GM19099 (cell line): Measurements from ENCODE around the gene CEBPZOS.

Source experiments
- POLR2A ChIP-seq: IDR thresholded peaks from 3 replicates; pipeline ENCODE4 v1.6.1; 2011; ENCODE audit warnings: low read depth; ENCODE audit not compliant: insufficient read length; ENCODE audit errors: extremely low read depth

CEBPZOS gene

DNA sequence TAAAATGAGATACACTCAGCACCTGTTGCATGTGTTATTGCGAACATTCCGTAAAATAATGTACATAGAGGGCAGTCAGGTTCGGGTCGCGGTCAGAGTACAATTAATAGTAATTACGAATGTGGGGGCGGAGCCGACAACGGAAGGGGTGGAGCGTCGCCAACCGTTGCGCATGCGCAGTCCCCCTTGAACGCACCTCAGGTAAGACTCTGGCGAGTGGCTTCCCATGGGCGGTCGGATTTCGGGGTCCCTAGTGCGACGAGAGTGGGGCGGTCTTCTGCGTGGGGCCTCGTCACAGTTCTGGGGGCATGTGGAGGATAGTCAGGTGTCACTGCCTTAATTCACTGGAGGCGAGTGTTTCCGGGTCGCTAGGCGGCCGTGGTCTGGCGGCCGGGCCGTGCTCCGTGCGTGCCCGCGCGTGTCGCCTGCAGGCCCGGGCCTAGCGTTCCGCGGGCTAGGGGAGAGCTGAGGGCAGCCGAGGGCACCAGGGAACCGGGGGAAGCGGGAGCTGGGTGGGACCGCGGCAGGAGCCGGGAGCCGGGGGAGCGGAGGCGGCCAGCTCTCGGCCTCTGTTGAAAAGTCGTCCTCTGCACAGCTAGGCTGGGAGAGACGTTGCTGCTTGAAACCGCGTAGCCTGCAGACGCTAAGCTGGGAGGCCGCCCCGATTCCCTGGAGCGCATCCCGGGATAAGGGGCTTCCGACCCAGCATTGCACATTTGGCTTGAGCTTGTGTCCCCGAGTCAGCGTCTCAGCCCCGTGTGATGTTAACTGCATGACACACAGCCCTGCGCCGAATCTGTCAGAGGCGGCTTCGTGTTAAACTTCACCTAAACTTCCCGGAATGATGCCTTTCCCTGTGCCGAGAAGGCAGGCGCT is at the start of gene CEBPZOS:
TSS of gene CEBPZOS (plus strand) at position 177 of the 876 bp plus-strand sequence. CDS start 3,209 bp downstream, outside the sequence.
- peak; percentile 78 for TF ChIP-seq POLR2A

- no peak for TF ChIP-seq POLR2A
Observed at GRCh38 chr2:37148325-37148724, 48.0 kb upstream of the CEBPZOS start.

DNA sequence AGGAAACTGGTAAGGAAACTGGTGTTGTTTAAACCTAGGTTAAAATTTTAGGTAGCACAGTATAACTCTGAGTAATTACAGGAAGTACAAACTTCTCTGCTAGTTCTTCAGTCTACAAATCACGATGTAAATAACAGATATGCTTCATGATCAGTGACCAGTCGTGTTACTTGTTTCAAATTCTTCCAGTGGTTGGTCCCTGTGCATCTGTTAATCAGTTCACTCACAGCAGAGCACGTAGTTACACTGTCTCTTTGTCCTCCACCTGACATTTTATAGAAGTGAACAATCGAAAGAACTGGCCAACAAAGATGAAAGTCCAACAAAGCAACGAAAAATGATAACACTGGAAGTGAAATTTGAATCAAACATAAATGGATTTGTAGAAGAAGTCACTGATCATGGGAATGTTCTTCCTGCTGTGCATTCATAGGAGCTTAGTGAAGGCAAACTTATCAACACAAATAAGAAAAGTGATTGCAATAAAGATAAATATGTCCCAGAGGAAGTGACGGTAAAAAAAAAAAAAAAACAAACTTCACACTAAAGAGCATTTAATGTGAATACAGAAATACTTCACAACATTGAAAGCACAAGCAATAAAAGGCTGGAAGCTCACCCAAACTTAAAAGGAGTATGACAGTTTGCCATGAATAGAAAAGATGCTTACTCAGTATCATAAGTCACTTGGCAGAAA is 46.5 kb upstream of the CEBPZOS start:
- TF ChIP-seq POLR2A = no peak

GRCh38 chr2:37153224-37153623 is 43.1 kb upstream of the CEBPZOS start:
- no peak for TF ChIP-seq POLR2A

DNA sequence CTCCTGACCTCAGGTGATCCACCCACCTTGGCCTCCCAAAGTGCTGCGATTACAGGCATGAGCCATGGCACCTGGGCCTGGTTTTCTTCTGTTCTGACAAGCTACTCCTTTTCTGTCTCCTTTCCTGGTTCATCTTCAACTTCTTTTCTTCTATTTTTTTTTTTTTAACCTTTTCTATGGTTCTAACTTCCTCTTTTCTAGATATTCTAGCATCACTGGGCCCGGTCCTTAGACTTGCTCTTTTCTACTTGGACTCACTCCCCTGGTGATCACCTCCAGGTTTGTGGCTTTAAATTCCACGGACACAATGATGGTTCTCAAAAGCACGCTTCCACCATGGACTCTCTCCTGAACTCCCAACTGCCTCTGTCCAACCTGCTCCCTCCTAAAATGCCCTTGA is 41.5 kb upstream of the CEBPZOS start:
- TF ChIP-seq POLR2A = no peak

DNA sequence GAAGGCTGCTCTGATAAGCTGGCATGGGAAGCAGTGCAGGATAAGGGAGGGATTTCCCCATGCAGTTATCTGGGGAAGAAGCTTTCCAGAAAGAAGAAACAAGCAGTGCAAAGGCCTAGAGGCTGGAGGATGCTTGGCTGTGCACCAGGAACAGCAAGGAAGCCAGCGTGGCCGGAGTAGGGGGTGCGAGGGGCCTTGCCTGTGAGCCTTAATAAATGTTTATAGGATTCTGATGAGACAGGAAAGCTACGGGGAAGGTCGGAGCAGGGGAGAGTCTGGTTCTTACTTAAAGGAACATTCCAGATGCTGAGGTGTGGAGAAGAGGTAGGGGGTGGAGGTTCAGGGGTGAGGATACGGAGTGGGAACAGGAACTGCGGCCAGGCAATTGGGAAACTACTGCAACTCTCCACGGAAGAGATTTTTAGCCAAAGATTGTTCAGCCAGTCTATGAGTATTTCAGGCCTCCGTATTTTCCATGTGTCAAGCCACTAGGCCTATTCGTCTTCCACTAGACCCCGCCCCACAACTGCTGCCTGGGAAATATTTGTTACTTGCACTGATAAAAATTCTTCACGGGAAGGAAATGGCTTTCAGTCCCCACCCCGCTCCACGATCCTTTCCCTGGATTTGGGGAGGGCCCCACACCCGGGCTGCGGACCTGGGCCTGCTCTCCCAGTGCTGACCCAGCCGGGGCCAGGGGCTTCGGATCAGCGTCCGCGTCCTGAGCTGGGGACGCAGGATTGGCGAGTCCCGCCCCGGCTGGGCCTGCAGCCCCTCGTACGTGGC is 40.0 kb upstream of the CEBPZOS start:
- no peak for TF ChIP-seq POLR2A

- TF ChIP-seq POLR2A = peak; percentile 71
Observed at GRCh38 chr2:37156857-37157714, 39.2 kb upstream of the CEBPZOS start, which contains the start of gene EIF2AK2. Gene EIF2AK2 (minus strand): TSS chr2:37156980. CDS start chr2:37147806, 9,174 bp downstream.

DNA sequence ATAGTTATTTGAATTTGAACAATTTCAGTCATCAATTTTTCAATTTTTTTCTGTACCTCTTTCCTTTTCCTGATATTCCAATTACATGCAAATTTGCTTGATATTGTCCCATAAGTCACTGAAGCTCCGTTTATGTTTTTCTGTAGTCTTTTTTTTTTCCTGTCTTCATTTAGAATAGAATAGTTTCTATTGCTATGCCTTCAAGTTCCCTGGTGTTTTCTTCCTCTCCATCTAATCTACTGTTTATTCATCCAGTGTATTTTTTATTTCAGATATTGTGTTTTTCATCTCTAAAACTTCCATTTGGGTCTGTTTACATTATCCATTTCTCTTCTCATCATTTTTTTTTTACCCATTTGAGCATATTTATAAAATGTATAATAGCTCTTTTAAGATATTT is 31.5 kb upstream of the CEBPZOS start:
- TF ChIP-seq POLR2A = no peak

GRCh38 chr2:37167636-37168180 is 28.6 kb upstream of the CEBPZOS start:
- no peak for TF ChIP-seq POLR2A

- TF ChIP-seq POLR2A = no peak
Observed at GRCh38 chr2:37168217-37168981, 27.9 kb upstream of the CEBPZOS start.

DNA sequence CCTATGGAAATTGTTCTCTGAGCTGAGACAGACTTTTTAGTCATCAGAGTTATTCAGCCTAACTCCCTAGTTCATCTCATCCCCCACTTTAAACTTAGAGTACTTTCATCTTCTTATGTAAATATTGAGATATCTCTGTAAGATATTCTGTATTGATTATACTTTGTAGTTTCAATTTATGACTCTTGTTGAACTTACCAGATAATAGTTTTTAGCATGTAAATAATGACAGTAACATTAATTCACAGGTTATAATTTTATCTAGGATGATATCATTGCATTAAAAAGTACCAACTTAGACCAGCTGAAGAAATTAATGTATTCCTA is 24.7 kb upstream of the CEBPZOS start:
- TF ChIP-seq POLR2A = no peak

DNA sequence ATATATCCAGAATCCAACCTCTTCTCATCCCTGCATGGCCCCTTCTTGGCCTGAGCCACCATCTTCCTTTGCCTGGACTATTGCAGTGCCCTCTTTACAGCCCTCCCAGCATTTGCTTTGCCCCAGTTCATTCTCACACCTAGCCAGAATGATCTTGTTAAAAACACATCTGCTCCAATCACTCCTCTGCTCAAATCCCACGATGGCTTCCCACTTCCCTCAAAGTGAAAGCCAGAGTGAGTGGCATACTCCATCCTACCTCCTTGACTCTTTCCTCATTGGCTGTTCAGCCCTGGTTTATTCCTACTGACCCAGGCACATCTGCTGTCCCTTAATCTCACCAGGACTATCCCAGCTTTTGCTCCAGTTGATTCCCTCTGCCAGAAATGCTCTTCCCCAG is 22.6 kb upstream of the CEBPZOS start:
- no peak for TF ChIP-seq POLR2A

- no peak for TF ChIP-seq POLR2A
Observed at GRCh38 chr2:37180006-37180639, 16.2 kb upstream of the CEBPZOS start.
